ENCODE measurements around the gene SPPL2B.

SPPL2B gene

GRCh38 chr19:2324220-2324948, 4.1 kb upstream of the SPPL2B start:
- no peak for FAIRE-seq

DNA sequence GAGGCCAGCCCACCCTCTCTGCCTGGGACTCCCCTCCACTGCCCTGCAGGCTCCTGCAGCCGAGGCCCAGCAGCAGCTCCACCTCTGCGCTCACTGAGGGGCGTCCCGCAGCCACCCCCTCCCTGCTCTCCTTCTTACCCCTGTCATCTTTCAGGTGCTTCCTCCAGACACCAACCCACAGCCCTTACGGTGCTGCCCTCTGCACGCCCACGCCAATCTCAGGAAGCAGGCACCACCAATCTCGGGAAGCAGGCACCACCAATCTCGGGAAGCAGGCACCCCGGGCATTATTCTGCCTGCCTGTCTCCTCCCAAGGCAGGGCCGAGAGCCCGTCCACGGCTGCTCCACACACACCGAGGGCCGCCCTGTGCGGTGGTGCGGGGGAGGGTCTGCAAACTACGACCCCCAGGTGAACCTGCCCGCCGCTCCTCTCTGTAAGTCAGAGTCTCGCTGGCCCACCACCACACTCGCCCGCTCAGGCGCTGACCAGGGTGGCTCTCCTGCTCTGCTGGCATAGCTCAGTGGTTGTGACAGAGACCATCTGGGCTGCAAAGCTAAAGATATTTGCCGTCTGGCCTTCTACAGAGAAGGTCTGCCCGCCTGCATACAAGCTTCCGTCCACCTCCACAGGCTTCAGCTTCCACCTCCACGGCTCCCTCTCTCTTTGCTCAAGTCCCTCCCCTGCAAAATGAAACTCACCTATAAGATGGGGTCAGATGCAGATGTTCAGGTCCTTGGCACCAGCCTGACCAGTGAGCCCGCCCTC, 3.0 kb upstream of the SPPL2B start:
- no peak for FAIRE-seq

DNA sequence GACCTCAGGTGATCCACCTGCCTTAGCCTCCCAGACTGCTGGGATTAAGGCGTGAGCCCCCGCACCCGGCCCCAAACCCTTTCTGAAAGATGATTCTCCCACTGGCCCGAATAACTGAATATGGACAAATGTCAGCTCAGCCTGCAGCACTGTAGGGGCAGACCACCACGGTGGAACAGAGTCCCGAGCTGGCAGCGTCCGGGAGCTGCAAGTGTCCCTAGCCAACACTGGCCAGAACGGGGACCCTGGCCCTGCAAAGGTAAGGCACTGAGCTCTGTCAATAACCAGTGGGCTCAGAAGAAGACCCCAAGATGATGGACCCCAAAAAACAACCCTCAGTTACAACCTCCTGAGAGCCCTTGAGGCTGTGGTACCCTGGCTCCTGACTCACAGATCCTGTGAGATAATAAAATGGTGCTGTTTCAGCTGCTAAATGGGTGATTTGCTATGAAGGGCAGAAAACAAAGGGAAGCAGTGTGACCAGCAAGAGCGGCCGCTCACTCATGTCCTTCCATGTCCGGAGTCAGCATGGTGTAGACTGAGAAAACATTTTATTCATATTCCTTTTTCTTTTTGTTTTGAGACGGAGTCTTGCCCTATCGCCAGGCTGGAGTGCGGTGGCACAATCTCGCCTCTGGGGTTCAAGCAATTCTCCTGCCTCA, 1.7 kb upstream of the SPPL2B start:
- no peak for FAIRE-seq

GRCh38 chr19:2327773-2328400, 597 bp upstream of the SPPL2B start:
- peak; percentile 78 for FAIRE-seq

DNA sequence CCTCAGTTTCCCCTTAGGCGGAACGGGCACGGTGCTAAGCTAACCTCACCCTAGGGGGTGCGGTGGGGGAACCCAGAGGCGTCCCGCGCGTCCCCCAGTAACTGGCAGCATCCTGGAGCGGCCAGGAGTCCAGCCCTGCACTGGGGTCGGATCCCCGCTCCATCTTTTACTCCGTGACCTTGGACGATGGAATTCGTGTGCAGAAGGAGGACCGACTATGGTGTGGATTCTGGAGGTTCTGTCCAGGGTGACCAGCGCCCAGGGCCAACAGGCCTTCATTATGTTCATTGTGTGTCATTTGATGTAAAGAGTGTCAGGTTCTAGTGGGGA, 630 bp downstream of the SPPL2B start:
- no peak for FAIRE-seq

DNA sequence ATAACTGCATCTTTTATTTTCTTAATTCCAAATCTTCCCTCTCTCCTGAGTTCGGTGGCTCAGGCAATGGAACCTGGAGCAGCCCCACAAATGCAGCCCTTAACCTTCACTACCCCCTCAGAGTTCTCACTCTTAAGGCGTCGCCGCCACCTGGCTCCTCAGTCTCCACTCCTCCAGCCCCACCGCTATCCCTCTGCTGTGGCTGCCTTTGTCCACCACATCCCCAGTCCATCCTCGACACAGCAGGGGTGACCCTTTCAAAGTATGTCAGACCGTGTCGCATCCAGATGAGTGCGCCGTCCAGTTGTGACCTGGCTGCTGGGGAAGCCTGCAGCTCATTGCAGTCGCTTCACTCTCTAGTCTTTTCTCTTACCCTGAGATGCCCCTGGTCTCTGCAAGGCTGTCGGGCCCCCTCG, 1.0 kb downstream of the SPPL2B start:
- no peak for FAIRE-seq

GRCh38 chr19:2330255-2330631, 1.8 kb downstream of the SPPL2B start:
- FAIRE-seq: no peak

GRCh38 chr19:2330632-2331284, 2.3 kb downstream of the SPPL2B start:
- no peak for FAIRE-seq

DNA sequence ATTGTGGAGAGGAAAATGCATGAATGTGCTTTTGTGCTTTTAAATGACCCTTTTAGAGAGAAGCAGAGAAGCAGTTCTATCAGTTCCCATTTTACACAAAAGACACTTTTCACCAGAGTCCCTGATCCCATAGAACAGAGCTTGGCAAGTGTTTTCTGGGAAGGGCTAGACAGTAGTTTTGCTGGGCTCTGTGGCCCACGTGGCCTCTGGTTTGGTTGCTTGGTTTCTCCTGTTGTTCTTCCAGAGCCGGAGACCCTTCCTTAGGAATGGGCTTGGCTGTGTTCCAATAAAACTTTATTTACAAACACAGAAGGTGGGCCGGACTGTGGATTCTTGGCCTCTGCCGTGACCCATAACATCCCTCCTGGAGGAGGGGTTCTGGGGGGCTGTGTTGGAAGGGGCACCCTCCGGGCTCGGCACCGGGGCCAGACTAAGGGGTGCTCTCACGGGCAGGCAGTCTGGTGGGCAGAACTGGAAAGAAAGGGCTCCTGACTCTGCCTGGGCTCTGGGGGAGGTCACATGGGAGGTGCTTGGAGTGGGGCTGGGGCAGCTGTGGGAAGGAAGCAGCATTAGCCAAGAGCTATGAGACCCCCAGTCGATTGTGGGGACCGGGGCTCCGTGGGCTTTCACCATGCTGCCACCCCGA, 3.2 kb downstream of the SPPL2B start:
- no peak for FAIRE-seq

DNA sequence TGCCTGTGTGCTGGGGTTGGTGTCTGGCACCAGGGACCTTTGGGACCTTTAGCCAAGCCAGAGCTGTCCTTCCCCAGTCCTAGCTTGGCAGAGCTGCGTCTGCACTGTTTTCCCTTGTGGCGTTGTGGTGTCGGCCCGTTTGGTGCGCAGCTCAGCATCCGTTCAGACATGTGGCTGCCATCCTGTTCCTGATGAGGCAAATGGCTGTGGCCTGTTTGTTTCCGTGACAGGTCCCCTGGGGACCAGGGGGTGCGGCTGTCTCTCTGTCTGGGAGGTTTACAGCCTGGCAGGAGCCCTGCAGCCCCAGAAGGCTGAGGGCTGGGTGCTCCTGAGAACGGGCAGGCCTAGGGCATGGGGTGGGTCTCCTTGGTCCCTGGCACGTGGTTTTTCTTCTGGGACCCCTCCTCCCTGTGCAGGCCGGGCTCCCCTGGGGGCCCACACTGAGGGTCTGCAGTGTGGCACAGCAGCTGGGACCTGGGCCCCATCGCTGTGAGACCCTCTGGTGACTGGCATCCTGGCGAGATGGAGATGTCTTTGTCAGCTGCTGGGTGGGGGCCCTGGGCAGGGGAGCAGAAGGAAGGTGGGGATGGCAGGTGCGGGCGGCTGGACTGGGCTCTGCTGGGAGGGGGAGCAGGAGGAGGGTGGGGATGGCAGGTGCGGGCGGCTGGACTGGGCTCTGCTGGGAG, 4.0 kb downstream of the SPPL2B start:
- FAIRE-seq: no peak

DNA sequence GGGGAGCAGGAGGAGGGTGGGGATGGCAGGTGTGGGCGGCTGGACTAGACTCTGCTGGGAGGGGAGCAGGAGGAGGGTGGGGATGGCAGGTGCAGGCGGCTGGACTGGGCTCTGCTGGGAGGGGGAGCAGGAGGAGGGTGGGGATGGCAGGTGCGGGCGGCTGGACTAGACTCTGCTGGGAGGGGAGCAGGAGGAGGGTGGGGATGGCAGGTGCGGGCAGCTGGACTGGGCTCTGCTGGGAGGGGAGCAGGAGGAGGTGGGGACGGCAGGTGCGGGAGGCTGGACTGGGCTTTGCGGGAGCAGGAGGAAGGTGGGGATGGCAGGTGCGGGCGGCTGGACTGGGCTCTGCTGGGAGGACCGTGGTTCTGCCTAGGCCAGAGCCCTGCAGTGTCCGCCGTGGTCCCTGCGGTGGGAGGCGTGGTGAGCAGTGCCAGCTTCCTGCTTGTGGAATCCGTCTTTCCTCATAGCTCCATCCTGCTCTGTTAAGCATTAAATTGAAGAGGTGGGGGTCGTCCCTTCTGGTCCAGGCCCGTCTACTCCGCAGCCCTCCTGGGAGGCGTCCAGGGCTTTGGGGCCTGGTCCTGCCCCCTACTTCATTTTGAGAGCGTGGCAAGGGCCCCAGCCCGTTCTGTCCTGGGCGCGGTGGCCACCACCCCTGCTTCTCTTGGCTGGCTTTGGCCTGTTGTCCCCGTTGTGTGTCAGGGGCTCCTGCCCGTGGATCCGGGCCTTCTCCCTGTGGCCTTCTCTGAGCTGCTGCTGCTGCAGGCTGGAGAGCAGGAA, 4.7 kb downstream of the SPPL2B start:
- FAIRE-seq: no peak

DNA sequence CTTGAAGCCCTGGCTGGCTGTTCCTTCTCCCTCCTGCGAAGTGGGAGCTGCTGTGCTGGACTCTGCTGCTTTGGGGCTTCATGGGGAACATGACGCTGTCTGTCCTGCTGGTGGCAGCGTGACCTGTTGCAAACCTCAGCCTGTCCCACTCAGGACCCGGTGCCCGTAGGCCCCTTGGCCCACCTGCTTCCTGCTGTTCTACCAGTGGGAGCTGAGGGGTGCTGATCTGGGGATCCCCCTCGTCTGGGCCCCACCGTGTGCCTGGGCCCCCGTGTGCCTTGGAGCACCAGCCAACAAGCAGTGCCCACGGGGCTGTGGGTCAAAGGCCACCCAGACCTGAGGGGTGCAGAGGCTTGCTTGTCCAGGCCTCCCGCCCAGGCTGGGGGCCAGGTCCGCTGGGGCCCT, 5.3 kb downstream of the SPPL2B start:
- no peak for FAIRE-seq

DNA sequence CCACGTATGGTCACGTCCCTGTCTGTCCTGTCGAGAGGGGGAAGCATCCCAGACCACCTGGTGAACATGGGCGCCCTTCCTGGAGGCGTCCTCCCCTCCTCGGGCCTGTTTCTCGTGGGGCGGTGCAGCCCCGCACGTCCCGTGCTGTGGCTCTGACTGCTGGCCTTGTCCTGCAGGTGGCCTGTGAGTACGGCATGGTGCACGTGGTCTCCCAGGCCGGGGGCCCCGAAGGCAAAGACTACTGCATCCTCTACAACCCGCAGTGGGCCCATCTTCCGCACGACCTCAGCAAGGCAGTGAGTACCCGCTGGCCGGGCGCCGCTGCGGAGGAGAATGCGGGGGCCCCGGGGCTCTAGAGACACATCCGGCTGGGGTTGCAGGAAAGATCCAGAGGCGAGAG, 5.9 kb downstream of the SPPL2B start:
- no peak for FAIRE-seq

- FAIRE-seq: no peak
Measured at GRCh38 chr19:2334986-2335846, 6.7 kb downstream of the SPPL2B start.

DNA sequence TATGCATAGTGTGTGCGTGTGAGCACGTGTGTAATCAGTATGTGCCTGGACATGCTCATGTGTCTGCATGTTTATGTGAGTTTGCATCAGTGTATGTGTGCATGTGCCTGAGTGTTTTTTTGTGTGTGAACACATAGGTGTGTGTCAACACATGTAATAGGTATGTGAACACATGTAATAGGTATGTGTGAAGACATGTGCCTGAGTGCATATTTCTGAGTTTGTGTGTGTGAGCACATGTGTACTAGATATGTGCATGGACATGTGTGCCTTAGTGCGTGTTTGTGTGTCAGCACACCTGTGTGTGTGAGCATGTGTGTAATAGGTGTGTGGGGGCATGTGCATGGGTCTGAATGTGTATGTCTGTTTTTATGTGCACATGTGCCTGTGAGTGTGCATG, 7.4 kb downstream of the SPPL2B start:
- no peak for FAIRE-seq

DNA sequence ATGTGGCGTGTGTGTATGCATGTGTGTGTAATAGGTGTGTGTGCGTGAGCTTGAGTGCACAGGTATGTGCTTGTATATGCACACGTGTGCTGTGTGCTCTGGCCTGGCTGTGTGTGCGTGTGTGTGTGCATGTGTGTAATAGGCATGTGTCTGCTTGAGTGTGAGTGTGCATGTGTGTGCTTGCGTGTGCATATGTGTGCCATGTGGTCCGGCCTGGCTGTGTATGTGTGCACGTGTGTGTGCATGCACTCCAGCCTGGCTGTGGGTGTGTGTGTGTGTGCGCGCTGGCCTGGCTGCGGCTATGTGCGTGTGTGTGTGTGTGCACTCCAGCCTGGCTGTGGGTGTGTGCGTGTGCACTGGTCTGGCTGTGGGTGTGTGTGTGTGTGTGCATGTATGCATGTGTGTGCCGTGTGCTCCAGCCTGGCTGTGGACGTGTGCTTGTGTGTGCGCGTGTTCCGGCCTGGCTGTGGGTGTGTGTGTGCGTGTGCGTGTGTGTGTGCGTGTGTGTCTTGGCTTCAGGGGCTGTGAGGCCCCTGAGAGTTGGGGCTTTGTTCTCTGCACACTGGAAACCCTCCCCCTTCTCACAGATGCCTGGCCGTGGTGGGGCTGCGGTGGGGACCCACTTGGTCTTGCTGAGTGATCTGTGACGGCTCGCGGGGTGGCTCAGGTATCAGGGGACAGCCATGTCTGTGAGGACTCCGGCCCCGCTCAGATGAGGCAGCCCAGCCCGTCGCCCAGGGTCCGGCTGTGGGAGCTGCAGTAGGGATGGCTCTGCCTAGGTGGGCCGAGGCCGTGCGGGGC, 8.2 kb downstream of the SPPL2B start:
- no peak for FAIRE-seq

DNA sequence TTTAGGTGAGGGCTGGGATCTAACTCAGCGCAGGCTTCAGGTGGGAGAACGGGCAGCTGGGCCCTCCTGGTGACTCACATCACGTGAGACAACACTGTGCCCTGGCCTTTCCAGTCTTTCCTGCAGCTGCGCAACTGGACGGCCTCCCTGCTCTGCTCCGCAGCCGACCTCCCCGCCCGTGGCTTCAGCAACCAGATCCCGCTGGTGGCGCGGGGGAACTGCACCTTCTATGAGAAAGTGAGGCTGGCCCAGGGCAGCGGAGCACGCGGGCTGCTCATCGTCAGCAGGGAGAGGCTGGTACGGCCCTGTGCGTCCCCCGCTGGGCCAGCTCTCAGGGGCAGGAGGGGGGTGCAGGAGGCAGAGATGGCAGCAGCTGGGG, 8.8 kb downstream of the SPPL2B start:
- no peak for FAIRE-seq

DNA sequence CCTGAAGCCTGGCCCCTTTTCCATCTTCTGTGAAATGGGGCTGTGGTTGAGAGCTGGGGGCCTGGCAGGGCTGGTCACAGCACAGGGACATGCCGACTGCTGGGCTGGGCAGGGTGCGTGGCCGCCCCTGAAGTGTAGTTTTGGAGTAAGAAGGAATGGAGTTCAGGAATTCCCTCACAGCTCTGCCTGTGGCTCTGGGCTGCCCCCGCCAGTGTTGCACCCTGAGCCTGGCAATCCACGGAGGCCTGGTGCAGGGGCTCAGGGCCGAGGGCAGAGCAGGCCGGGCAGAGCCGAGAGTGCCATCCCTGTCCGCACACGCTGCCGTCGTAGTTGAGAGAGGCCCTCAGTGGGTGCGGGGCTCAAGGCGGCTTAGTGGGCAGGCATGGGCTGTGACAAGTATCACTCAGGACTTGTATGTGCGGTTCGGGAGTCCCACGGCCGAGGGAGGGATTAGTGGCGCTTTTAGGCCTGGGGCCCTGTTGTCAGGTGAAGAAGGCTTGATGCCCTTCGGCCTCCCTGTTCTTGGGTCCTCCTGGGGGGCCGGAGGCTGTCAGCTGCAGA, 9.7 kb downstream of the SPPL2B start:
- FAIRE-seq: no peak

Measured in A204.1 (cell line).